T-helper 22 cell (primary cell): ENCODE measurements around the gene TECPR2.
"Not testable (repeated sequence)": the region's sequence is repeated elsewhere in the genome, so short reads cannot be mapped to it uniquely, and the experiment has no call there.

Source experiments
- DNase-seq: peaks from one replicate; pipeline ENCODE4 v3.0.0-alpha.2; 2020; ENCODE audit warnings: low read depth

The TECPR2 gene

DNA sequence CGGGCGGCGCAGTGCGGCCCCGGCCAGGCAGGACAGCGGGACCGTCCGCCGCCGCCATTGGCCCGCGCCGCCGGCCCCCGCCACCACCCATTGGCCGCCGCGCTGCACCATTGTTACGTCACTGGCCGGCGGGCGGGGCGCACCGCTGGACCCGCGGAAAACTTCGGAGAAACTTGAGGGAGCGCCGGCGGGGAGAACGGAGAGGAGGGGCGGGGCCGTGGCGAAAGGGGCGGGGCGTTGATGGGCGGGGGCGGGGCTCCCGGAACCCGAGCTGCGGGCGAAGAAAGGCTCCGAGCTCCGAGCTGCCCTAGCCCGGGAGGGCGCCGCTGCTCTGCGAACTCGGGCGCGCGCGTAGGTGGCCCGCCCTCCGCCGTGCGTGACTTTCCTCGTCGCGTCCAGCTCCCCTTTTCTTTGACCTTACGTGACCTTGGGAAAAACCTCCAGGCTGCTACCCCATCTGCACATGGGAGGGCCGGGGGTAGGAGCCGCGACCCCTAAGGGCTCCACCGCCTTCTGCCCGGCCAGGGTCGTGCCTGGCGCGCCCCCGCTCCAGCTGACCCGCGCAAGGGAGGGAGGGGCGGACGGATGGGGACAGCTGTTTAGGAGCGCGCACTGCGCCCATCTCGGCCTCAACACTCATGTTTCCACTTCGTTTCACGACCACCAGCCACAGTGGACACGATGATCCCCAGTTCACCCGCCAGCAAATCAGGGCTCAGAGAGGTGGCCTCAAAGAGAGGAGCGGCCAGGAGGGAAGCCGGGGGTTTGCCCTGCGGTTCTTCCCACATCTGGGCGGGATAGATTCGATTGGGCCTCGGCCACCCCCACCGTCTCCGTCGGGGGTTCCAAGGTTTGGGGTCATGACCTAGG, 147.2 kb downstream of the TECPR2 start, which contains the start of gene ANKRD9:
ANKRD9 (minus strand) TSS at position 31 of the 870 bp plus-strand sequence. CDS start 1,887 bp downstream, outside the sequence.
- peak; percentile 77 for DNase-seq

- no peak for DNase-seq
Observed at GRCh38 chr14:102510616-102511520, 148.1 kb downstream of the TECPR2 start.

GRCh38 chr14:102511538-102511937, 148.8 kb downstream of the TECPR2 start:
- no peak for DNase-seq

DNA sequence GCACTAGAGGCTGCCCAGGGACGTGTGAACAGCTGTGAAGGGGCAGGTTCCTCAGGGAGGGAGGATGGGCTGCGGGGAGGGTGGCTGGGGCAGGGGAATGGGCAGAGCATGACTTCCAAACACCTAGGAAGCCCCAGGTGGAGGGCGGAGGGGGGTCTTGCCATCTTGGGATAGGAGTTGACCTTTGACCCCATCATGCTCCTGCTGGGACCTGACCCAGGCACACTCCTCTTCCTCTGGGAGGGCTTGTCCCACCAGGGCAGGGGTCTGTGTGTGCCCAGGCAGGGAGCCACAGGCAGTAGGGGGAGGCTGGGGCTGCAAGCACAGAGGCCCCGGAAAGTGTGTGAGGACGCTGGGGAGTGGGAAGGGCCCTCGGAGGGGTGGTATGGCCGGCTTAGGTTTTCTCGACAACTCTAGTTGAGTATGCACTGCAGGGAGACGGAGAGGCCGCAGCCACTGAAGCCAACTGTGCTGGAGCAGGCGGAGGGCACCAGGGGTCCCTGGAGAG, 150.1 kb downstream of the TECPR2 start:
- DNase-seq, result no peak

DNA sequence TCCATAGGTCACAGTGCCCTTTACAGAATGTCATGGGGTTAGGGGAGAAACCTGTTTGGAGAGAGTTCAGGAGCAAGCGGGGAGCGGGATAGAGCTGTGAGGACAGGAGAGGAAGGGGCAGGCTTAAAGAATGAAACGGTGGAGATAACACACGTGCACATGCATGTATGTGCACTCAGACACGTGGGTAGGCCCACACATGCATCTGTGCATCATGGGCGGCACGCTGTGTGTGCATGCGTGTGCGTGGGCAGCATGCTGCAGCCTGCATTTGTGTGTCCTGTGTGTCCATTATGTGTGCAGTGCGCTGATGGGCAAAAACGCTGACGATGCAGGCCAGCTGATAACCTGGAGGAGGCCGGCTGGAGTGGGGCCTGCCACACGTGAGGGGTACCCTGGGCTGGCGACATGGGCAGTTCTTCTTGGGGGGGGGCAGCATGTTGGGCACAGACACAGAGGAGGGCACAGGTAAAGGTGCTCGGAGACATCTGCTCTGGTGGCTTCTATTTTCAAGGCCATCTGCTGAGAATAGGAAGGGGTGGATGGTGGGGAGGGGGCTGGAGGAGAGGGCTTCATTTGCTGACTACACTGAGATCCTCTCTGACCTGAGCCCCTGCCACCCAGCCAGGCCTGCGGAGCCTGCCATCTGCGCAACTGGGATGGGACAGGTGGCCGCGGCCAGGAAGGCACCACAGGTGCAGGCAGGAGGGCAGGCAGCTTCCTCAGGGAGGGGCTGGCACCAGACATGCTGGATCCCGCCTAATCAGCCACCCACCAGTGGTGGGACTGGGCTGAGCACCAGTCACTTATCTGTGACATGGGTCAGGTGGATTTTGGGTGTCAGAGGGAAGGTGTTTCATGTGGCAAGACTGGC, 151.4 kb downstream of the TECPR2 start:
- no peak for DNase-seq

GRCh38 chr14:102514987-102515733, 152.4 kb downstream of the TECPR2 start:
- DNase-seq, result no peak

GRCh38 chr14:102516531-102517391, 154.0 kb downstream of the TECPR2 start:
- no peak for DNase-seq

- no peak for DNase-seq
Observed at GRCh38 chr14:102517392-102518062, 154.8 kb downstream of the TECPR2 start.

GRCh38 chr14:102518063-102518648, 155.4 kb downstream of the TECPR2 start:
- DNase-seq, result no peak

GRCh38 chr14:102519709-102520108, 157.0 kb downstream of the TECPR2 start:
- not testable (repeated sequence) for DNase-seq

GRCh38 chr14:102523200-102523568, 160.4 kb downstream of the TECPR2 start:
- DNase-seq, result no peak

- no peak for DNase-seq
Observed at GRCh38 chr14:102523569-102524450, 161.1 kb downstream of the TECPR2 start.

DNA sequence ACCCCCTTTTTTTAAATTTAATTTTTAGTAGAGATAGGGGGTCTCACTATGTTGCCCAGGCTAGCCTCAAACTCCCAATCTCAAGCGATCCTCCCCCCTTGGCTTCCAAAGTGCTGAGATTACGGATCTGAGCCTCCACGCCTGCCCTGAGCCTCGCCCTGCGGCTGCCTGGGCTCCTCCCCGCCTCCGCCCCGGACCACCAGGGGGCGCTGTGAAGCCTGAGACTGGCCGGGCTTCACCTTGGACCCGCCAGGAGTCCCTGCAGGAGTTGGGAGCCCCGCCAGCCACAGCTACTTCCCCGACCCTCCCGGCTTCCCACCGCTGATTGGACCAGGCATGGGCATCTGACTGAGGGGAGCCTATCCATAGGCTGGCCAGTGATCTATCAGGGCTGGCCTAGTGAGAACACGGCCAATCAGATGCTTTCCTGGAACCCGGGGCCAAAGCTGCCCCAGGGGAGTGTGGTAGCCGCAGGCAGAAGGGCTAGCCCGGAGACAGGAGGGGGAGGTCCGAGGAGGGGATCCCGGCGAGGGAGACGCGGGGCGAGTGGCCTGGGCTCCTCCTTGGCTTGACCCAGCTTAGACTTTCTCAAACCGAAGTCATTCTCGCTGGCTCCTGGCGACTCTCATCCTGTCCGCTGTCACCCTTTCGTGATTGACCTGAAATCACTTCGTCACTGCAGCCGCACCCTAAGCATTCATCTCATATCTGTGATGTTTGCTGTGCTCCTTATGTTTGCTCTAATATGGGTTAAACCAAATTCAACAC, 161.9 kb downstream of the TECPR2 start:
- peak; percentile 78 for DNase-seq

DNA sequence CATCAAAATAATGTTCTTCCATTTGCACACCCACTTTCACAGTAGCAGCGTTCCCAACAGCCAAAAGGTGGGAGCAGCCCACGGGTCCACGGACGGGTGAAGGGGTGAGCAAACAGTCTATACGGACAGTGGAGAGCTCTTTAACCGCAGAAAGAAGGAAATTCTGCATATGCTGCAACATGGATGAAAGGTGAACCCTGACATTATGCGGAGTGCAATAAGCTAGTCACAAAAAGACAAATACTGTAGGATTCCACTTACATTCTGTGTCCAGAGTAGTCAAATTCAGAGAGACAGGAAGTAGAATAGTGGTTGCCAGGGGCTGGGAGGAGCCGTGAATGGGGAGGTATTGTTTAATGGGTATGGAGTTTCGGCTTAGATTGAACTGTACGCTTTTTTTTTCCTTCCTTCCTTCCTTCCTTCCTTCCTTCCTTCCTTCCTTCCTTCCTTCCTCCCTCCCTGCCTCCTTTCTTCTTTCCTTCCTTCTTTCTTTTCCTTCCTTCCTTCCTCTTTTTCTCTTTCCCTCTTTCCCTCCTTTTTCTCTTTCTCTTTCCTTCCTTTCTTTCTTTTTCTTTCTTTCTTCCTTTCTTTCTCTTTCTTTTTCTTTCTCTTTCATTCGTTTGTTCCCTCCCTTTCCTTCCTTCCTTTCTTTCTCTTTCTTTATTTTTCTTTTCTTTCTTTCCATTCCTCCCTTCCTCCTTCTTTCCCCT, 162.6 kb downstream of the TECPR2 start:
- DNase-seq, result no peak

GRCh38 chr14:102525929-102526497, 163.3 kb downstream of the TECPR2 start:
- DNase-seq, result no peak
